Activated naive CD4-positive, alpha-beta T cell treated with anti-CD3 and anti-CD28 coated beads, Interleukin-2, amount 10 ng/mL, durations not matched to agents 7 days and 5 days (primary cell): ENCODE data around the gene PROKR1.

Experiments used
- CTCF ChIA-PET: fragments of 350-600 bp; sonication (Branson Sonifier 250); formaldehyde crosslinking; loops from one replicate; lab custom pipeline; 2021; ENCODE audit warnings: antibody characterized with exemption; lab: Charles Lee
- DNase-seq: peaks from one replicate; pipeline ENCODE4 v3.0.0-alpha.2; 2020
- H3K27ac Mint-ChIP-seq: one replicate; pipeline ENCODE4 v1.8.0; 2021; ENCODE audit warnings: mild to moderate bottlenecking, moderate library complexity, mixed read lengths
- H3K27me3 Mint-ChIP-seq: one replicate; pipeline ENCODE4 v1.8.0; 2021; ENCODE audit warnings: mild to moderate bottlenecking, mixed read lengths
- H3K36me3 Mint-ChIP-seq: one replicate; pipeline ENCODE4 v1.8.0; 2021; ENCODE audit warnings: mixed read lengths
- H3K4me1 Mint-ChIP-seq: one replicate; pipeline ENCODE4 v1.8.0; 2021; ENCODE audit warnings: mixed read lengths
- H3K4me3 Mint-ChIP-seq: one replicate; pipeline ENCODE4 v1.8.0; 2021; ENCODE audit warnings: mild to moderate bottlenecking, moderate library complexity, mixed read lengths
- H3K9me3 Mint-ChIP-seq: one replicate; pipeline ENCODE4 v1.8.0; 2021; ENCODE audit warnings: mixed read lengths

Gene PROKR1

DNA sequence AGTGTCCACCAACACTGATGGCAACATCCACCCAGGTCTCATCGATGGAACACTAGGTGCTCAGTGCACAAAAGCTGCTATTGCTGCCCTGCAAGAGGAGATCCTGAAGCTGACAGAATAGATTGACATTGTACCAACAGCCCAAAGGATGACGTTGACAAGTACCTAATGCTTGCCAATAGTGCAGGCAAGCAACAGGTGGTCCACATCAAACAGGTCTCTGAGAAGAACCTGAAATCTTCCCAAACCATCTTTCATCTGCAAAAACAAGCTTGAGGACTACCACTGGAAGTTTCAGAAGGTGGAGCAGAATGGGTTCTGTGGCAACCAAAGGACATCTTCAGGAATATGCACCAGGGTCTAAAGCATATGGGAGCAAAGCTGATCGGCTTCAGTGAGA, 15.8 kb upstream of the PROKR1 start:
- H3K27me3 Mint-ChIP-seq, result peaks cover 30% of the 10 kb centered on the region
- no peaks in the 10 kb centered on the region for H3K4me1 Mint-ChIP-seq
- CTCF ChIA-PET, result interaction anchor here (1.2 kb wide), 2 partner anchors 31 to 32 kb away, joined by 3 read pairs; no protein-coding TSS in a partner anchor
- H3K36me3 Mint-ChIP-seq, result no peaks in the 10 kb centered on the region
- no peak overlapping the region for H3K4me3 Mint-ChIP-seq
- DNase-seq, result no peak
- H3K9me3 Mint-ChIP-seq, result peaks cover 4% of the 10 kb centered on the region
- H3K27ac Mint-ChIP-seq, result no peak overlapping the region

DNA sequence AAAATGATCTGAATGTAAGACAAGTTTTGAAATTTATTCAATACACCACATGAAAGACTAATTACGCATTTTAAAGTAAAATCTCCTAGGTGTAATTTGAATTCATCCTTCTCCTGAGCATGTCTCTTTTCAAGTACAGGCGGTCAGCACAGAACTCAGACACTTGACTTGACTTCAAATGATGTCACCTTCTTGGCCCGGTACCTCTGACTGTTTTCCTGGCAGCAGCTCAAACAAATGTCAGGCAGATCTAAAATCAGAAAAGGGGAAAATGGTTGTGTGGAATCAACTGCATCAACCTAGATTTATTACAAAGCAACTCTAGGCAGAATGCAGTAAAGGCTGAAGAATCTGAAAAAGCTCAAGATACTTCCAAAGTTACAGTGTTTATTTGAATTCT, 11.4 kb upstream of the PROKR1 start:
- CTCF ChIA-PET, result no interaction called here
- H3K27me3 Mint-ChIP-seq, result peaks cover 41% of the 10 kb centered on the region
- peaks cover 4% of the 10 kb centered on the region for H3K9me3 Mint-ChIP-seq
- H3K4me1 Mint-ChIP-seq, result no peaks in the 10 kb centered on the region
- DNase-seq, result no peak
- no peaks in the 10 kb centered on the region for H3K36me3 Mint-ChIP-seq
- H3K27ac Mint-ChIP-seq, result no peak overlapping the region
- no peak overlapping the region for H3K4me3 Mint-ChIP-seq

DNA sequence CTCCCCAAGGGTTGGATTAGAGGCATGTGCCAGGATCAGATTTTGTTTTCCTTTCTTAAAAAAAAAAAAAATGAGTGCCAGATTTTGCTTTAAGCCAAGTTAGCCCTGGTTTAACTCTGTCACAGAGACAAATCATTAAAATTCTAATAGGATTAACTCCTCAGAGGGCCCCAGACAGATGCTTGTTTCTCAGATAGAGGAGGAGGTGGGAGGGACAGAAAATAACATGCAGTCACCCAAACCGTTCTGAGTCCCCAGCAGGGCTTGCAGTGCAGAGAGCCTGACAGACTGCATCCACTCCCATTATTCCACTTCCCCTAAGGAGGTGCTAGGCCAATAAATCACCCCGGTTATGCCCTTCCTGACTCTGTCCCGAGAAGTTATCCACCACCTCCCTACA, 6.3 kb upstream of the PROKR1 start:
- Mint-ChIP-seq H3K9me3 (peaks cover 5% of the 10 kb centered on the region), H3K27ac (no peak overlapping the region), H3K36me3 (peaks cover 3% of the 10 kb centered on the region), H3K4me1 (no peaks in the 10 kb centered on the region), H3K27me3 (peaks cover 38% of the 10 kb centered on the region), H3K4me3 (no peak overlapping the region)
- CTCF ChIA-PET, result interaction anchor here (1.4 kb wide), 1 partner anchor 42 kb away, joined by 3 read pairs; no protein-coding TSS in a partner anchor
- DNase-seq, result no peak

DNA sequence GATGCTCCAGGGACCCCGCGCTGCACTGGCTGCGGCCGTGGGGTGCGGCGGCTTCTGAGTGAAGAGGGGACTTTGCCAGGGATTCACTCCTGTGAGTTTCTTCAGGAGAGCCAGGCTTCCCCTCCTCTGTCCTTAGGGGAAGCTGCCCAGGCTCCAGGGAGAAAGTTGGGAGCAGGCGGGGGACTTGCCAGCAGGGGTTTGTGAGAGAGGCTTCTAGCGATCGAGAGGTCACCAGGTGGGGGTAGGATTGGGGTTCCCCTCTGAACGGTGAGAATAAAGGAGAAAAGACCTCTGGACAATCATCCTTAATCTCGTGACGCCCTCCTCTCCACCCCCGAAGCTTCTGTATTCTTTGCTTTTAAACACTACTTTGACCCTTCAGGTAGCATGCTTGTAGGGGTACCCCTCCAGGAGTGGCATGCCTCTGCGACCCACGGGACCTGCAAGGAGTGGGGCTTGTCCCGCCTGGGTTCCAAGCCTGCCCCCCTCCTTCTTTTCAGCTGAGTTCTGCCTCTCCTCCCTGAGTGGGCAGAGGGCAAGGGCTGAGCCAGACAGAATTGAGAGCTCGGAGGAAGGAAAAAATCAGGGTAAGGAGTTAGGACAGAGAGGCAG, 601 bp downstream of the PROKR1 start:
- Mint-ChIP-seq H3K9me3 (peaks cover 5% of the 10 kb centered on the region), H3K27me3 (peaks cover 79% of the 10 kb centered on the region), H3K4me1 (peaks cover 3% of the 10 kb centered on the region), H3K27ac (no peak overlapping the region), H3K36me3 (peaks cover 3% of the 10 kb centered on the region), H3K4me3 (peak overlapping the region; percentile 35)
- no peak for DNase-seq
- CTCF ChIA-PET, result interaction anchor here (4.5 kb wide), 1 partner anchor 179 kb away, joined by 25 read pairs; no protein-coding TSS in a partner anchor

DNA sequence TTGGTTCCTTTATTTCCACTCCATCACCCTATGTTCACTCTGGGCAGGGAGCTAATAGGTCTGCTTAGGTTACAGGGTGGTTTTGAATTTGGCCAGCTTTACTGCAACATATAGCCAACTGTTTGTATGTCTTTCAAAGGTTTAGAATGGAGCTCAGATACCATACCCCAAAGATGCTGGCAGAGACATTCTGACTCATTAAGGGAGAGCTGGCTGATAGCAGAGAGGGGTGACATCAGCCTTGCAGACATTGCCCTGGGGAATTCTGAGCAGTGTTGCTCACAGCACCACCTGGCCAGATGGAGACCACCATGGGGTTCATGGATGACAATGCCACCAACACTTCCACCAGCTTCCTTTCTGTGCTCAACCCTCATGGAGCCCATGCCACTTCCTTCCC, 2.1 kb downstream of the PROKR1 start:
- CTCF ChIA-PET, result interaction anchor here (0.7 to 4.5 kb wide), 2 partner anchors 181 to 256 kb away, joined by 3 to 25 read pairs; no protein-coding TSS in a partner anchor
- peaks cover 5% of the 10 kb centered on the region for H3K9me3 Mint-ChIP-seq
- no peak for DNase-seq
- H3K36me3 Mint-ChIP-seq, result peaks cover 3% of the 10 kb centered on the region
- H3K27me3 Mint-ChIP-seq, result peaks cover 84% of the 10 kb centered on the region
- H3K4me1 Mint-ChIP-seq, result peaks cover 5% of the 10 kb centered on the region
- H3K4me3 Mint-ChIP-seq, result no peak overlapping the region
- H3K27ac Mint-ChIP-seq, result no peak overlapping the region

DNA sequence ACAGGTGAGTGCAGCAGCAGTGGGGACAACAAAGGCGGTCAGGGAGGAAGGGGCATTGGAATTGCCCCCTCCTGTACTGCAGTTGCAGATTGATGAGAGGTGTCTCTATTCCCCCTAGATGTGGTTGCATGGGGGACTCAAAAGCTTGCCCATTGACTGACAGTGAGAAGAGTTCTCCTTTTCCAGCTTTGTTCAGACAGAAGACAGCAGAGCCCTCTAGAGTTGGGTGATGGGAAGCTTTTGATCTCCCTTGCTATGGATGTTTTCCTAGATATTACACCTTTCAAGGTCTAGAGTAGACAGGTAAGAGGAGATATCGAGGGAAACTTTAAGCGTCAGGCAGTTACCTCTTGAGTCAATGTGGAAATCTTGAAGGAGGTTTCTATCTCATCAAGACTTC, 2.9 kb downstream of the PROKR1 start:
- no peak for DNase-seq
- Mint-ChIP-seq H3K9me3 (peaks cover 2% of the 10 kb centered on the region), H3K4me3 (no peak overlapping the region), H3K27ac (no peak overlapping the region), H3K27me3 (peaks cover 81% of the 10 kb centered on the region), H3K36me3 (no peaks in the 10 kb centered on the region), H3K4me1 (peaks cover 13% of the 10 kb centered on the region)
- CTCF ChIA-PET, result interaction anchor here (0.8 to 4.5 kb wide), 4 partner anchors 8 to 262 kb away, joined by 3 to 25 read pairs (median 6); no protein-coding TSS in a partner anchor

DNA sequence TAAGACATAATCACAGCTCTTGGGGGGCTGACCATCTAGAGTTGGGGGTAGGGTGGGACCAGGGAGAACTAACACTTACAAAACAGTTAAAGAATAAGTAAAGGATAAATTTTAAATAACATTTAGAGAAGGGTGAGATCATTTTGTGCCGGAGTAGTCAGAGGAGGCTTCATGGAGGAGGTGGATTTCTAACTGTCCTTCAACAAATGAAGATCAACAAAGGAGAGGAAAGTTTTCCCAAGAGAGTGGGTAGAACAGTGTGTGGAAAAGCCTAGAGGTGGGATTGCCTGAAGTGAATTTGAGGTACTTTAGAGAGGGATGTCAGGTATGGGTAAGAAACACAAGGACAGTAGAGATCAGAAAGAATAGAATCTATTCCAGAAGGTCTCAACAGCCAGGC, 7.3 kb downstream of the PROKR1 start:
- Mint-ChIP-seq H3K27ac (no peak overlapping the region), H3K4me1 (peaks cover 49% of the 10 kb centered on the region), H3K9me3 (no peaks in the 10 kb centered on the region), H3K36me3 (no peaks in the 10 kb centered on the region), H3K27me3 (peaks cover 56% of the 10 kb centered on the region), H3K4me3 (no peak overlapping the region)
- DNase-seq, result no peak
- CTCF ChIA-PET, result interaction anchor here (1.0 kb wide), 2 partner anchors 58 to 187 kb away, joined by 4 to 6 read pairs; no protein-coding TSS in a partner anchor

DNA sequence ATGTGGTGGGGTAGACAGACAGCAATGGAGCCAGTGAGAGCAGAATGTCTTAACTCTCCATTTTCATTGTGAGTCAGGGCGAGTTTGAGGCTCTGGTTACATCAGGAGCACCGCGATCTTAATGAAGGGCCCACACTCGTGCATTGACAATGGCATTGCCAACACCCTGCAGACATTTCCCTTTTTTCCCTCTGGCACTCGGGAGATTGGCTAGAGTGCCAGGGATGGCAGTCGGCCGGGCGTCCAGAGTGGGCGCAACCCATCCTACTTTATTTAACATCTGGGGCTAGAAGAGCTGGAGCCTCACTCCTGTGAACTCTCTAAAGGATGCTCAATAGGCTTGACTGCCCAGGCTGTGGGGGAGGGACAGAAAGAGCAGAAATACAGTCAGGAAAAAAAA, 9.7 kb downstream of the PROKR1 start:
- CTCF ChIA-PET, result interaction anchor here (0.6 to 1.2 kb wide), 3 partner anchors 48 to 271 kb away, joined by 3 to 4 read pairs (median 3); no protein-coding TSS in a partner anchor
- Mint-ChIP-seq H3K9me3 (no peaks in the 10 kb centered on the region), H3K27me3 (peaks cover 52% of the 10 kb centered on the region), H3K27ac (no peak overlapping the region), H3K4me1 (peaks cover 49% of the 10 kb centered on the region), H3K36me3 (no peaks in the 10 kb centered on the region), H3K4me3 (no peak overlapping the region)
- DNase-seq, result no peak

DNA sequence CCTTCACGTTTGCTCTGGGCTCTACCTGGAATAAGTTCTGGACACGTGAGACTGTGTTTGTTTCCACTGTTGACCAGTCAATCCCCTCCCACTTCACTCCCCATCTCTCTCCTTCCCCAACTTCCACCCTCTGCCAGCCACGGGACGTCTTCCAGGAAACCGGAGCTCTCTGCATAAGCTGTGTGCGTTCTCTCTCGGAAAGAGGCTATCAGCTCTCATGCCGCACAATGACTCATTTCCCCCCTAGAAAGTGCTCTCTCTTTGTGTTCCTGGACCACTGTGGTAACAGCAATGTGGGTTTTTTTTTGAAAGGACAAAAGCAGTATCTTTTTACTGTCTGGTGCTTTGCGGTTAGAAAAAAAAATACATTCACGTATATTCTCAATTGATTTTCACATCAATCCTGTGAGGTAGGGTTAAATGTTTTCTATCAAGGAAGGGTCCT, 10.2 kb downstream of the PROKR1 start:
- H3K4me1 Mint-ChIP-seq, result peaks cover 49% of the 10 kb centered on the region
- no peaks in the 10 kb centered on the region for H3K9me3 Mint-ChIP-seq
- H3K4me3 Mint-ChIP-seq, result no peak overlapping the region
- CTCF ChIA-PET, result interaction anchor here (1.1 to 1.4 kb wide), 3 partner anchors 55 to 62 kb away, joined by 3 to 6 read pairs (median 4); no protein-coding TSS in a partner anchor
- no peaks in the 10 kb centered on the region for H3K36me3 Mint-ChIP-seq
- peak overlapping the region; percentile 0 for H3K27ac Mint-ChIP-seq
- DNase-seq, result peak; percentile 61
- peaks cover 48% of the 10 kb centered on the region for H3K27me3 Mint-ChIP-seq

DNA sequence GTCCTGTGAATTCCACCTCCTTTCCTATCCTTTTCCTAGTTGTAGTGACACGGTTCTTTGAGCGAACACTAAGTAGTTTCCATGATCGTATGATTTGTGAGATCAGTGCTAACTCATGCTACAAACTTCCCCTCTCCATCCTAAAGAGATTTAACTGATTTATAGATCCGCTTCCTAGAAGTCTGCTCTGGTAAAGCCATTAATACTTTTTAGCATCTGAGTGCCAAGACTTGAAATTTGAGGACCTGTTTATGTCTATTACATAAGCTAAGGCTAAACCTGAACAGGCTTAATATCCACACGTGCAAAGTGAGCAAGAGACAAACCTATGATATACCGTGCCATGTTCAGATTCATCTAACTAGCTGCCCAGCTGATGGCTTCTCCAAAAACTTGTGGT, 14.9 kb downstream of the PROKR1 start:
- no peaks in the 10 kb centered on the region for H3K9me3 Mint-ChIP-seq
- no peaks in the 10 kb centered on the region for H3K36me3 Mint-ChIP-seq
- H3K27me3 Mint-ChIP-seq, result peaks cover 53% of the 10 kb centered on the region
- no peak for DNase-seq
- H3K27ac Mint-ChIP-seq, result no peak overlapping the region
- H3K4me1 Mint-ChIP-seq, result peaks cover 20% of the 10 kb centered on the region
- no peak overlapping the region for H3K4me3 Mint-ChIP-seq
- CTCF ChIA-PET, result no interaction called here

DNA sequence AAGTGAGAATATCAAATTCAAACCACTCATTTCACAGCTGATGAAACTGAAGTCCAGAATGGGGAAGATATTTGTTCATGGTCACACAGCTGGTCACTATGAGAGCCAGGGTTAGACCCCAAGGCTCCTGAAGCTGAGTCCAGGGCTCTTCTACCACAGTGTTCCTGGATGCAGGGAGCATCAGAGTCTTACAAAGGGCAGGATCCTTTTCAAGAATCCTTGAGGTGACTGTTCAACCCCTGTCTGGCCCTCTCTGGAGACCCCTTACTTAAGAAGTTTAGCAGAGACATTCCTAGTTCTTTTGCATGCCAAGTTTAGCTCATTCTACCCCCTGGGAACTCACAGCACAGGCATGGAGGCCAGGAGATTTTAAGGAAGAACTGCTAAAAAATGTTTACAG, 15.7 kb downstream of the PROKR1 start:
- peaks cover 53% of the 10 kb centered on the region for H3K27me3 Mint-ChIP-seq
- no peak overlapping the region for H3K27ac Mint-ChIP-seq
- CTCF ChIA-PET, result no interaction called here
- DNase-seq, result no peak
- no peak overlapping the region for H3K4me3 Mint-ChIP-seq
- peaks cover 12% of the 10 kb centered on the region for H3K4me1 Mint-ChIP-seq
- no peaks in the 10 kb centered on the region for H3K9me3 Mint-ChIP-seq
- no peaks in the 10 kb centered on the region for H3K36me3 Mint-ChIP-seq

DNA sequence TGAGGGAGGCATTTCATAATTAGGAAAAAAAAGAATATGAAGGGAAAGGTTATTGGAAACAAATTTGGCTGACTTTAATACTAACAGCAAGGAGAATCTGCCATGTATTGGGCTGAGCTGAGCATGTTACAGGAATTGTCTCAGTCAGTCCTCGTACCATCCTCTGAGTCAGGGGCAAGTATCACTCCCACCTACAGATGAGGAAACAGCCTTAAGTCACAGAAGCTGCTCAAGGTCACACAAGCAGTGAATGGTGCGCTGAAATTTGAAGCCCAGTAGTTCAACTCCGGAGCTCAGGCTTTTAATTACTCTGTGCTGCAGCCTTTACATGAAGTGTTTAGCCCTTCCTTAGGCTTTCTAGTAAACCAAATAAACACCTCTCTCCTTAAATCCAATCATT, 17.3 kb downstream of the PROKR1 start:
- no peak for DNase-seq
- Mint-ChIP-seq H3K27ac (no peak overlapping the region), H3K9me3 (peaks cover 4% of the 10 kb centered on the region), H3K4me1 (no peaks in the 10 kb centered on the region), H3K4me3 (no peak overlapping the region), H3K27me3 (peaks cover 50% of the 10 kb centered on the region), H3K36me3 (peaks cover 3% of the 10 kb centered on the region)
- CTCF ChIA-PET, result interaction anchor here (0.7 to 1.5 kb wide), 4 partner anchors 10 to 163 kb away, joined by 3 to 6 read pairs (median 3); no protein-coding TSS in a partner anchor

DNA sequence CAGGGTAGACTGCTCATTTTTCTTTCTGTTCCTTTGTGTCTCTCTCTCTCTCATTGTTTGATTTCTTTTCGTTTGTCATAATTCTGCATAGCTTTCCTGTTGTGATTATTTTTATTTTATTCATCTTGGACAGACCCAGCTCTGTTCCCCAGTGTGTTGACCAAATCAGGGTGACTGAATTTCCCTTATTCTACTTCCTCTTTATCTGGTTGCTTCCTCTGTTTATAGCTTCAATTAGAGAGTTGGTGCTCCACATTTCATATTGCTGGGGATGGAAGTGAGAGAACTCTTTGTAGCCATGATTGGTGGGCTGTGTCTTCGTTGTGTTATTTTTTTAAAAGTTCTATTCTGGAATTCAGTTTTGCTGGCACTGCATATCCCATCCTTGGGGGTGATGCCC, 19.1 kb downstream of the PROKR1 start:
- Mint-ChIP-seq H3K9me3 (peaks cover 4% of the 10 kb centered on the region), H3K27me3 (peaks cover 32% of the 10 kb centered on the region), H3K36me3 (peaks cover 3% of the 10 kb centered on the region), H3K4me3 (no peak overlapping the region), H3K27ac (no peak overlapping the region), H3K4me1 (no peaks in the 10 kb centered on the region)
- CTCF ChIA-PET, result no interaction called here
- DNase-seq, result no peak

DNA sequence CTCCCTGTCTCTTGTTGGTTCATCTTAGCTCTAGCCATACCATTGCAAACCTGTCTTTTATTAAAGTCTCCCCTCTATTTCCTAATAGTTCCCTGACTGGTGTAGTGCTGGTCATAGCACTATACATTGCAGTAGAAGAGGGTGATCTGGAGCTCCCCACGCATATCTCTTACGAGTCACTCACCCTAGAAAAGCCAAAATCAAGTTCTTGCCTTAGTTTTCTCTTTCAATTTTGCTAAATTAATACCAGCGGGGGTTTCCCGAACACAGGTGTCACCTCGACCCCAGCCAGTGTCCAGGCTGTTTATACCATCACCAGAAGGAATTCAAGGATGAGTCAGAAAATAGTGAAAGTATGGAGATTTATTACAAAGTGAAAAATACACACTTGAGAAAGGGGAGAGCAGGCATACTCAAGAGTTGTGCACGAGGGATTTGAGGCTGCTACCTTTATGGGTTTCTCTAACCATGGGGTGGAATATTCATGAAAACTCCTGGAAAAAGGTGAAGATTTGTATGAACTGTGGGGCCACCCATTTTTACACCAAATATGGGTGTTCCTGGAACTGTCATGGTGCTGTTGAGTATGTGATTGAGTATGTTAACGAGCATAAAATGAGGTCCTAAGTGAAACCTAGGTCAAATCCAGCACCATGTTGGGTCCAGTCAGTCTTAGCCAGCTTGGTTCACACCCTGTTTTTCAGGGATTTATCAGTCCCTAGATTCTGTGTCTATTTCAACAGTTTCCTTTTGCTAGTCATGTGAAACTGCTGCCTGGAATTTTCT, 20.2 kb downstream of the PROKR1 start:
- no peak for DNase-seq
- CTCF ChIA-PET, result no interaction called here
- no peak overlapping the region for H3K4me3 Mint-ChIP-seq

More for the DNA sequence above, 20.2 kb downstream of the PROKR1 start:
- Mint-ChIP-seq H3K36me3 (peaks cover 3% of the 10 kb centered on the region), H3K9me3 (peaks cover 4% of the 10 kb centered on the region), H3K4me1 (no peaks in the 10 kb centered on the region), H3K27ac (no peak overlapping the region), H3K27me3 (peaks cover 32% of the 10 kb centered on the region)
